Keratinocyte (primary cell): ENCODE results near the gene CTDSP2.

ENCODE experiments used
- EZH2 ChIP-seq: IDR thresholded peaks from one replicate; pipeline ENCODE4 v1.6.1; 2012; ENCODE audit warnings: inconsistent platforms, mild to moderate bottlenecking, low read length, moderate library complexity
- TF ChIP-seq, protein P1 (sequence below), 3 experiments: IDR thresholded peaks in 1 of 3; conservative IDR thresholded peaks in 1 of 3; optimal IDR thresholded peaks in 1 of 3; 2 replicates in 2 of 3; 3 replicates in 1 of 3; pipeline versions ENCODE3 to v1.5.1; 2011; ENCODE audit warnings: low read length in 3 of 3, mild to moderate bottlenecking in 3 of 3, moderate library complexity in 2 of 3, control low read depth in 1 of 3, inconsistent platforms in 1 of 3; ENCODE audit not compliant: insufficient read depth in 2 of 3; ENCODE audit errors: extremely low read depth in 1 of 3

DNA sequence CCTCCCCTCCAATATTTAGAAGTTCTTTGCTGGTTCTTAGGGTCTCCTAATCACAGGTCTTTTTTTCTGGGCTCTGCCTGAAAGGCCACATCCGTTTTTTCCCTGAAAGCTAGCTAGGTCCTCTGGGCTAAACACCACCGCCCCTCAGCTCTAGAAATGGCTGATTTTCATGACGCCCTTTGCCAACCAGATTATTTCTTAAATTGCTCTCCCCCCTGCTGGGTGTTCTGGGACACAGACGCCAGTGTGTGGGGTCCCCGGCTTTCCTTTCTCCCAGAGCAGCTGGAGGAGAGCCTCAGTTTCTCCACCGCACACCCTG lies 49.5 kb upstream of the CTDSP2 start:
- TF ChIP-seq, protein P1, sequence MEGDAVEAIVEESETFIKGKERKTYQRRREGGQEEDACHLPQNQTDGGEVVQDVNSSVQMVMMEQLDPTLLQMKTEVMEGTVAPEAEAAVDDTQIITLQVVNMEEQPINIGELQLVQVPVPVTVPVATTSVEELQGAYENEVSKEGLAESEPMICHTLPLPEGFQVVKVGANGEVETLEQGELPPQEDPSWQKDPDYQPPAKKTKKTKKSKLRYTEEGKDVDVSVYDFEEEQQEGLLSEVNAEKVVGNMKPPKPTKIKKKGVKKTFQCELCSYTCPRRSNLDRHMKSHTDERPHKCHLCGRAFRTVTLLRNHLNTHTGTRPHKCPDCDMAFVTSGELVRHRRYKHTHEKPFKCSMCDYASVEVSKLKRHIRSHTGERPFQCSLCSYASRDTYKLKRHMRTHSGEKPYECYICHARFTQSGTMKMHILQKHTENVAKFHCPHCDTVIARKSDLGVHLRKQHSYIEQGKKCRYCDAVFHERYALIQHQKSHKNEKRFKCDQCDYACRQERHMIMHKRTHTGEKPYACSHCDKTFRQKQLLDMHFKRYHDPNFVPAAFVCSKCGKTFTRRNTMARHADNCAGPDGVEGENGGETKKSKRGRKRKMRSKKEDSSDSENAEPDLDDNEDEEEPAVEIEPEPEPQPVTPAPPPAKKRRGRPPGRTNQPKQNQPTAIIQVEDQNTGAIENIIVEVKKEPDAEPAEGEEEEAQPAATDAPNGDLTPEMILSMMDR (optimal IDR thresholded peaks at IDR 0.05 in 1 of 3, IDR thresholded peaks at IDR 0.05 in 1 of 3, conservative IDR thresholded peaks at IDR 0.05 in 1 of 3; ENCODE audit: extremely low read depth in 1 of 3, insufficient read depth in 2 of 3, low read length in 3 of 3) = no peak
- no peak for TF ChIP-seq EZH2
